Gastroesophageal sphincter (tissue), 3 donors: ENCODE data around the gene LPP.

Source experiments
- EP300 ChIP-seq: sonication (generic); formaldehyde crosslinking; IDR thresholded peaks from one replicate; pipeline ENCODE4 v1.6.1; 2017; ENCODE audit warnings: antibody characterized with exemption, mild to moderate bottlenecking
- POLR2A ChIP-seq, 2 donors: fragments of 450-650 bp; IDR thresholded peaks; one replicate each; pipeline ENCODE4 v1.6.1; 2017; ENCODE audit warnings: antibody characterized with exemption in 2 of 2, mild to moderate bottlenecking in 2 of 2, moderate library complexity in 1 of 2
- TF ChIP-seq, protein P1 (sequence below), 4 experiments: fragments of 200-600 bp in 2 of 4; fragments of 450-650 bp in 2 of 4; sonication (generic) in 1 of 4; IDR thresholded peaks; one replicate each; pipeline ENCODE4 v1.5.1; 2017 to 2019; ENCODE audit warnings: antibody characterized with exemption in 4 of 4, mild to moderate bottlenecking in 2 of 4, moderate library complexity in 2 of 4

DNA sequence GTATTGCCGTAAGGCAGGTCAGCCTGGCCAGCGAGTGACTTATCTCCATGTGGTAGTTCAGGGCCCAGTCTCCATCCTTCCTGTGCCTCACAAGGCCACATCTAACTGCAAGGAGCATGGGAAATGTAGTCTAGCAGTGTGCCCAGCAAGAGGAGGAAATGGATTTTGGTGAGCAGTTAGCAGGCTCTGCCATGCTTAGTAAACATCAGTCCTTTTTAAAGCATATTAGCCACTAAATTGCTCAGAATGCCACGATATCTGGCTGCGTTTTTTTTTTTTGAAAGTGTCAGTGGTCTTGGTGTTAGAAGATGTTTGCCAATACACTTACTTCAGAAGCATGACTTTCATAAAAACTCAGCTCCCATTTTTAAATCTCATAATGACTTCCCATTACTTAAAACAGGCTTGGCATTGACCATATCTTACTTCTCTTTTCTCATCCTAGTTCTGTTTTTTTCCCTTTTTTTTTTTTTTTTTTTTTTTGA is 547.6 kb downstream of the LPP start:
- TF ChIP-seq, protein P1, sequence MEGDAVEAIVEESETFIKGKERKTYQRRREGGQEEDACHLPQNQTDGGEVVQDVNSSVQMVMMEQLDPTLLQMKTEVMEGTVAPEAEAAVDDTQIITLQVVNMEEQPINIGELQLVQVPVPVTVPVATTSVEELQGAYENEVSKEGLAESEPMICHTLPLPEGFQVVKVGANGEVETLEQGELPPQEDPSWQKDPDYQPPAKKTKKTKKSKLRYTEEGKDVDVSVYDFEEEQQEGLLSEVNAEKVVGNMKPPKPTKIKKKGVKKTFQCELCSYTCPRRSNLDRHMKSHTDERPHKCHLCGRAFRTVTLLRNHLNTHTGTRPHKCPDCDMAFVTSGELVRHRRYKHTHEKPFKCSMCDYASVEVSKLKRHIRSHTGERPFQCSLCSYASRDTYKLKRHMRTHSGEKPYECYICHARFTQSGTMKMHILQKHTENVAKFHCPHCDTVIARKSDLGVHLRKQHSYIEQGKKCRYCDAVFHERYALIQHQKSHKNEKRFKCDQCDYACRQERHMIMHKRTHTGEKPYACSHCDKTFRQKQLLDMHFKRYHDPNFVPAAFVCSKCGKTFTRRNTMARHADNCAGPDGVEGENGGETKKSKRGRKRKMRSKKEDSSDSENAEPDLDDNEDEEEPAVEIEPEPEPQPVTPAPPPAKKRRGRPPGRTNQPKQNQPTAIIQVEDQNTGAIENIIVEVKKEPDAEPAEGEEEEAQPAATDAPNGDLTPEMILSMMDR (IDR thresholded peaks at IDR 0.05) = no peak
- TF ChIP-seq POLR2A (IDR thresholded peaks at IDR 0.05) (no peak), EP300 (no peak)
